ENCODE data around the gene TRPM5.

TRPM5 gene

DNA sequence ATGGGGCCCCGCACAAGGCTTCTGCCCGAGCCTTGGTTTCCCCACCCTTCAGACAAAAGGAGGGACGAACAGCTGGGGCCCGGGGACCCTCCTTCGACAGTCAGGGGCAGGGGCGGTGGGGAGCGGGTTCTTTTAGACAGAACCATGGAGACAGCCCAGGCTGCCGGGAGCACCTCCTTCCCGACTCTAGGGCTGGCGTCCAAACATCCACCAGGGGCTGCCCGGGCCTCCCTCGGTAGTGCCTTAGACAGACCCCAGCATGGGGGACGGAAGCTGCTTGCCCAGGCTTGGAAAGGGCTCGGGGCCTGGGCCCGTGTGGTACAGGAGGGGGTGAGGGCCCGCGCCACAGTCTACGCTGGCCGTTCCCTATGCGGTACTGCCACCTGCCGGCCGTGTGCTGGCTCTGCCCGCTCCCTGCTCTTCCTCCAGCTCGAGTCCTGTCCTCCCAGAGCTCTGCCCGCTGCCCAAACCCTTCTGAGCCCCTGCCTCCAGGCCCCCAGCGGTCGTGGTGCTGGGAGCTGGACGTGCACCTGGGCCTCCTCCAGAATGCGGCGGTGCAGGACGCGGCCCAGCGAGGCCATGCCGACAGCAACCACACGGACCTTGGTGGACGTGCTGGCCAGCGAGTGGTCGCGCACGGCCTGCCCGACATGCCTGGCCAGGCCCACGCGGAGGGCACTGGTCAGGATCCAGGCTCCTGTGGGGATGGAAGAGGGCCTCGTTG lies 23.6 kb downstream of the TRPM5 start:
- peak; percentile 47 for DNase-seq (ENCODE audit: low read depth)

GRCh38 chr11:2419638-2420501 lies 24.4 kb downstream of the TRPM5 start:
- DNase-seq (ENCODE audit: low read depth) = no peak

DNA sequence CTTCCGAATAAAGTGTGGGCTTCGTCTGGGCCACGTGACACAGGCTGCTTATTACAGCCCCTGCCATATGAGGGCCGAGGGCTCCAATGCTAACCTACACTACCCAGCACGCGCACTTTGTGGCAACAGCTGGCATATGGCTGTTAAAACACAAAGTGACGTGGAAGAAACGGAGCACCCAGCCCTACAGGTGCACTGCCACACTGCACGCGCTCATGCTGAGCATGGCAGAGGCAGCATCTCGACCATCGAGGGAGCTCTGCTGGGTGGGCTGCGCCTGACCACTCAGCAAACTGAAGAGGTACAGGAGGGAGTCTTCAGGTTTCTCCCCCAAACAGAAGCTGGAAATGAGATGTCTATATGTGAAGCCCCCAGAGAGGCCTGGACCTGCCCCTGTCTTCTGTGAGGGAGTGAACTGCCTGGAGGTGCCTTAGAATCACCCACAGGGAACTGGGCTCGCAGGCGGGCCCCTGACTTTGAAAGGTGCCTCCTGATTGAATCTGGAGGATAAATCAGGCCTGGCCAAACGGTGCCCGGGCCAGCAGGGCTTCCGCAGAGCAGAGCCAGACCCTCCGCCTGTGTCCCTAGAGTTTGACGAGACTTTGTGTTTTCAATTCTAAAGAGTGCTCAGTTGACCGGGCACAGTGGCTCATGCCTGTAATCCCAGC lies 25.5 kb downstream of the TRPM5 start:
- no peak for DNase-seq (ENCODE audit: low read depth)

GRCh38 chr11:2417856-2418692 lies 26.2 kb downstream of the TRPM5 start:
- no peak for DNase-seq (ENCODE audit: low read depth)

DNA sequence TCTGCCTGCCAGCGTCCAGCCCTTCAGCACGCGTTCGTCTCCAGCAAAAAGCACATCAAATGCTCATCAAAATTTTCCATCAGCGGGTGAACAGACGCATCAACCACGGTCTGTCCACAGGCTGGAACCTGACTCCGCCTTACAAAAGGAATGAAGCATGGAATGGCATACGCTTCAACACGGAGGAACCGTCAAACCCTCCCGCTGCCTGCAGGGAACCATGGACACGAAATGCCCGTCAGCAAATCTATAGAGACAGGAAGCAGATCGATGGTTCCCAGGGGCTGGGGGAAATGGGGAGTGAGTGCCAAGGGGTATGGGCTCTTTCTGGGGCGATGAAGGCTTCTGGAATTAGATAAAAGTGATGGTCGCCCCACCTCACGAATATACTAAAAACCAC lies 27.5 kb downstream of the TRPM5 start:
- DNase-seq (ENCODE audit: low read depth) = no peak

- no peak for DNase-seq (ENCODE audit: low read depth)
These were observed 28.5 kb downstream of the TRPM5 start for GRCh38 chr11:2415601-2416380.

DNA sequence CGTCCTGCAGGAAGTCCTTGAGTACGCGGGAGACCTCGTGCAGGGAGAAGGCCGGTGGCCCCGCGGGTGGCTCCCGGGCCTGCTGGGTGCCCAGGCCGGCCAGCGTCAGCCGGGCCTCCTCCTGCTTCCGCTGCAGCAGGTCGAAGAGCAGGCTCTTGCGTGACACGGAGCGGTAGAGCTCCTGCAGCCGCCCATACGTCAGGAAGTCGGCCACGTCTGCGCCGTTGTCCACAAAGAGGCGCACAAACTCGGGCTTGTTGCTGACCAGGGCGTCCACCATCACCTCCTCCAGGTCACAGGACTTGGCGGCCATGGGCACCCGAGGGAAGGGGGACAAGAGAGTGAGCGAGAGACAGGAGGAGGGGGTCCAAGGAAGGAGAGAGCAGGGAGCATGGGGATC lies 29.1 kb downstream of the TRPM5 start:
- DNase-seq (ENCODE audit: low read depth) = no peak

GRCh38 chr11:2414616-2415015 lies 29.7 kb downstream of the TRPM5 start:
- DNase-seq (ENCODE audit: low read depth) = no peak

GRCh38 chr11:2413742-2414579 lies 30.4 kb downstream of the TRPM5 start:
- no peak for DNase-seq (ENCODE audit: low read depth)

- no peak for DNase-seq (ENCODE audit: low read depth)
These were observed 32.0 kb downstream of the TRPM5 start for GRCh38 chr11:2412323-2412722.

GRCh38 chr11:2411446-2412305 lies 32.6 kb downstream of the TRPM5 start:
- DNase-seq (ENCODE audit: low read depth) = no peak

DNA sequence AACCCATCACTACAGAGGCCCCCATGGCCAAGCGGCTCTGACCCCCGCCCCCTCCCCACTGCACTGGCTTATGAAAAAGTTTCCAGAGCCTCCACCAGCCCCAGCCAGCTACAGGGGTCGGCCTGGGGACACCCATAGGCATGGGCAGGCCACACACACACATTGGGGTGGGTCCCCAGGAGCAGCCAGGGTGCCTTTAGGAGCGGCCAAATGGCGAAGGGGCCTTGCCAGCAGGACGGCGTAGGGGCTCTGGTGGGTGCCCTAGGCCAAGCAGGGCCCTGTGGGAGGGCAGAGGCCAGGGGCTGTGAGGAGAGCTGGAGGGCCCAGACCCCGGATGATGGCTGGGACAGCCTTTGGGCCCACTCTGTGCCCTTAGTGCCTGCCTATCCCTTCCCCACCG lies 33.7 kb downstream of the TRPM5 start:
- no peak for DNase-seq (ENCODE audit: low read depth)

DNA sequence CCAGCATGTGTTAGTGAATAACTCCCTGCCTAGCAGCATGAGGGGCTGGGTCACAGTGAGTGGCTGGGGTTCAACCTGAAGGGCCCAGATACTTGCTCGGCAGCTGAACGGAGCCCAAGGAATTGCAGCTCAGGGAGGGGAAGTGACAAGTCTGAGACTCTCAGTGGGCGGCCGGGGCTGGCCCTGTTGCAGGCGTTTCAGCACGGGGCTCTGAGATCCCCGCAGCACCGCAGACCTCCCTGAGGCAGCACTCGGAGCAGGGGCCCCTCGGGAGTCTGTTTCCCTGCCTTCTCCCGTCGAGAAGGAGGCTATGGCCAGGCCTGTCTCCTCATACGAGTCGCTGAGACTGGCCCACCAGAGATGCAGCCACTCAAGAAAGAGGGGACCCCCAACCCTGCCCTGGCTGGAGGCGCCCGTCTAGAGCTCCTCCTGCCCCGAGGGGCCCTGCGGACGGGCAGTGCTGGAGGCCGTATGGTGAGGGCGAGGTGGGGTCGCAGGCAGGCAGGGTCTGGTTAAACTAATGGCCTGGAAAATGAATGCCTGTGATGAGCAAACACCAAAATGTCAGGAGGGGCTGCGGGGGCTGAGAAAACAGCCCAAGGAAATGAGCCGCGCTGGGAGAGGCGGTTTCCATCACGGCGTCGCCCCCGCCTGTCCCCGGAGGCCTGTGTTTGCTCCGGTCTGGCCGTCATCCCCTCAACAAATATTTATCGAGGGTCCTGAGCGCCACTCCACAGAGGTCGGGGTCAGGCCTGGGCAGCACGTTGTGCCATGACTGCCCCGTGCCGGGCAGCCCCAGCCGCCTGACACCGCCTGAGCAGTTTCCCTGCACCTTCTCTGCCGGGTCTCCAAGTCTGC lies 34.5 kb downstream of the TRPM5 start:
- no peak for DNase-seq (ENCODE audit: low read depth)

DNA sequence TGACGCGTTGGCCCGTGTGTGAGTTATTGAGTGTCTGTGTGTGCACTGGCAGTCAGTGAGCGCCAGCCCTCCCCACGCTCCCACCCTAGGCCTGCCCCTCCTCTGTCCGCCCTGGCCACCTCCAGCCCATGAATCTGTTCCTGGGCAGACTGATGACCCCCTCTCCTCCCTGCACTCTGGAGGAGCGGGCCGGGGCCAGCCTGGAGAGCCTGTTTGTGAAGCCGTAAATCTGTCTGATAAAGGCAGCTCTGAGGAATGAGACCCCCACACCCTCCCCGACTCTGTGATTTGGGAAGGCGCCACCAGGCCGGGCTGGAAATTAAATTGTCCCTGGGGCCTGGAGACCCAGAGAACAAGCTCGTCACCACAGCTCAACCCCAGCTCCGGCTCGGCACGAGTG lies 35.2 kb downstream of the TRPM5 start:
- no peak for DNase-seq (ENCODE audit: low read depth)

DNA sequence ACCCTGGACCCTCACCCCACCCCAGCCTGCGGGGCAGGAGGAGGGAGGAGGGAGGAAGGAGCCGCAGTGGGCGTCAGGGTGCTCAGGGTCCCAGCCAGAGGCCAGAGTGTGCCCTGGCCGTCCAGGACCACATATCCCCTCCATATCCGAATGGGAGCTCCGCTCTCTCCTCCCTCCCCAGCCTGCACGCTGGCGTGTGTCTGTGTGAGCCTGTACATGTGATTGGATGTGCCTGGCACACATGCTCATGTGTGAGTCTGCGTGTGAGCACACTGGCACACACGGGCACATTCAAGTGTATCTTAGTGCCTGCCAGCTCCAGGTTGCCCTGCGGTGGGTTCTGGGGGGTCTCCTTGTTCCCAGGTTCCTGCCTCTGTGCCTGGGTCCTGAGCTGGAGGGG lies 35.6 kb downstream of the TRPM5 start:
- DNase-seq (ENCODE audit: low read depth) = no peak

DNA sequence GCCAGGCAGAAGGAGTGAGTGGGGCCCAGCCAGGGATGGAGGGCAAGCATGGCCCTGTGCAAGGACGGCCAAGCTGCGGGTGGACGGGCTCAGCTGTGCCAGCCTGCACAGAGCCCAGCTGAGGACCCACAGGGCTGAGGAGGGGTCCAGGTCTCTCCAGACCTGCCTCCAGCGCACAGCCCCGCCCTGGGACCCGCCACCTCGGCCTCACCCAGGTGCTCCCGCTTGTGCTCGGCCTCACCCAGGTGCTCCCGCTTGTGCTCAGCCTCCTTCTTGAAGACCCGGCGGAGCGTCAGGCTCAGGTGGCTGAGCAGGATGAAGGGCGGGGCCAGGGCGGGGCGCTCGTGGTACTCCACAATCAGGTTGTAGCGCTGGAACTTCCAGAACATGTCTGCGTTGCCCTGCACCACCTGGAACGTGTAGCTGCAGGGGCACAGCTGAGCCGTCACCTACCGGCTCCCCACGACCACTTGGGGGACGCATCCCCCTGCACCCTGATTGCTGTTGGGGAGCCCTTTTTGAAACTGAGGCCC lies 37.4 kb downstream of the TRPM5 start:
- no peak for DNase-seq (ENCODE audit: low read depth)

DNA sequence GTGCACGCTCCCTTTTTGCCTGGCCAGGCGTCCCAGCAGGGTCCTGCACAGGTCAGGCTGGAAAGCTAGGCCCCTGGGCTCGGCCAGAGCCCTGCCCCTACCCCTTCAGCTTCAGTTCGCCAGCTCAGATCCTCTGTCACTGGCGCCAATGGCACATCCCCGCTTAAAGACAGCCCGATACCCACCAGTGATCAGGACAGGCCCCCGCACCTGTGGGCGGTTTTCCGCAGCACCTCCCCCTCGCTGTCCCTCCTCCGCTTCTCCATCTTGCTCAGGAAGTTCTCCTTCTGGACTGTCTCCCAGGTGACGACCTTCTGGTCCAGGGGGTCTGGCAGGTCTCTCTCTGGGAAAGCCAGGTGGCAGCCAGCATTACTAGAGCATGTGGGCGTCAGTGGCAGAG lies 37.9 kb downstream of the TRPM5 start:
- no peak for DNase-seq (ENCODE audit: low read depth)

GRCh38 chr11:2404735-2405196 lies 39.5 kb downstream of the TRPM5 start:
- no peak for DNase-seq (ENCODE audit: low read depth)

Data from stimulated activated CD8-positive, alpha-beta memory T cell treated with anti-CD3 and anti-CD28 coated beads, Interleukin-15, amount 100 ng/mL, for 24 hours (primary cell).